Liver (tissue), 9 donors: ENCODE results near the gene FRS2. TPM values are rescaled to one million over a fixed set of nuclear protein-coding genes. Genes with fewer than 3 reads are reported as not detected.

Source experiments
- DNase-seq: peaks from one replicate; pipeline ENCODE4 v3.0.0-alpha.2; 2017; ENCODE audit warnings: low spot score
- H3K27ac ChIP-seq, 2 donors: one replicate each; pipeline ENCODE4 v1.7.0; 2013; ENCODE audit warnings: inconsistent platforms in 2 of 2, low read length in 2 of 2, control low read depth in 1 of 2, low read depth in 1 of 2, mild to moderate bottlenecking in 1 of 2
- H3K27me3 ChIP-seq, 4 donors: one replicate each; pipeline versions ENCODE4 v1.6.1 to v1.7.0; 2013; ENCODE audit warnings: low read length in 3 of 4, inconsistent platforms in 1 of 4, mild to moderate bottlenecking in 1 of 4, moderate library complexity in 1 of 4; ENCODE audit not compliant: control insufficient read depth in 4 of 4, insufficient read depth in 4 of 4
- H3K36me3 ChIP-seq, 4 donors: one replicate each; pipeline versions ENCODE4 v1.6.1 to v1.7.0; 2013; ENCODE audit warnings: low read length in 3 of 4, mild to moderate bottlenecking in 3 of 4, low read depth in 1 of 4, moderate library complexity in 1 of 4; ENCODE audit not compliant: control insufficient read depth in 4 of 4, insufficient read depth in 3 of 4
- H3K4me1 ChIP-seq, 4 donors: one replicate each; pipeline versions ENCODE4 v1.6.1 to v1.7.0; 2013; ENCODE audit warnings: low read length in 3 of 4, mild to moderate bottlenecking in 3 of 4, moderate library complexity in 1 of 4; ENCODE audit not compliant: control insufficient read depth in 4 of 4, insufficient read depth in 4 of 4
- H3K4me3 ChIP-seq, 3 donors: one replicate each; pipeline versions ENCODE4 v1.6.1 to v1.7.0; 2013; ENCODE audit warnings: low read length in 3 of 3, control low read depth in 1 of 3, low read depth in 1 of 3, mild to moderate bottlenecking in 1 of 3
- H3K9ac ChIP-seq, 2 donors: one replicate each; pipeline ENCODE4 v1.7.0; 2013; ENCODE audit warnings: low read length in 2 of 2, mild to moderate bottlenecking in 2 of 2, moderate library complexity in 2 of 2, control low read depth in 1 of 2, low read depth in 1 of 2
- H3K9me3 ChIP-seq, 4 donors: one replicate each; pipeline versions ENCODE4 v1.6.1 to v1.7.0; 2013; ENCODE audit warnings: low read length in 3 of 4; ENCODE audit not compliant: control insufficient read depth in 4 of 4
- EGR1 ChIP-seq, 2 donors: IDR thresholded peaks; 2 replicates each; pipeline ENCODE4 v1.6.1; 2016 to 2018; ENCODE audit warnings: antibody characterized with exemption in 2 of 2, low read depth in 2 of 2
- FOXA1 ChIP-seq: IDR thresholded peaks from 2 replicates; pipeline ENCODE4 v1.6.1; 2016; ENCODE audit warnings: antibody characterized with exemption
- FOXA2 ChIP-seq: IDR thresholded peaks from 2 replicates; pipeline ENCODE4 v1.6.1; 2016; ENCODE audit warnings: antibody characterized with exemption
- GABPA ChIP-seq, 2 donors: IDR thresholded peaks in 1 of 2; conservative IDR thresholded peaks in 1 of 2; 2 replicates each; pipeline ENCODE4 v1.6.1; 2016; ENCODE audit warnings: antibody characterized with exemption in 2 of 2, mild to moderate bottlenecking in 1 of 2, moderate library complexity in 1 of 2
- HNF4A ChIP-seq, 2 donors: conservative IDR thresholded peaks; 2 replicates each; pipeline ENCODE4 v1.6.1; 2016; ENCODE audit warnings: antibody characterized with exemption in 2 of 2, mild to moderate bottlenecking in 2 of 2
- HNF4G ChIP-seq: IDR thresholded peaks from 2 replicates; pipeline ENCODE4 v1.6.1; 2016; ENCODE audit warnings: antibody characterized with exemption
- JUND ChIP-seq, 2 donors: IDR thresholded peaks; 2 replicates each; pipeline ENCODE4 v1.6.1; 2016; ENCODE audit warnings: antibody characterized with exemption in 2 of 2
- MAX ChIP-seq: IDR thresholded peaks from 2 replicates; pipeline ENCODE4 v1.6.1; 2016; ENCODE audit warnings: antibody characterized with exemption
- NR2F2 ChIP-seq: IDR thresholded peaks from 2 replicates; pipeline ENCODE4 v1.6.1; 2016; ENCODE audit warnings: antibody characterized with exemption
- RAD21 ChIP-seq, 2 donors: IDR thresholded peaks; 2 replicates each; pipeline ENCODE4 v1.6.1; 2016; ENCODE audit warnings: antibody characterized with exemption in 2 of 2, mild to moderate bottlenecking in 2 of 2
- REST ChIP-seq: IDR thresholded peaks from 2 replicates; pipeline ENCODE4 v1.6.1; 2016; ENCODE audit warnings: antibody characterized with exemption, mild to moderate bottlenecking
- RXRA ChIP-seq, 2 donors: IDR thresholded peaks; 2 replicates each; pipeline ENCODE4 v1.6.1; 2017 to 2018; ENCODE audit warnings: antibody characterized with exemption in 2 of 2, mild to moderate bottlenecking in 1 of 2
- SP1 ChIP-seq: IDR thresholded peaks from 2 replicates; pipeline ENCODE4 v1.6.1; 2018; ENCODE audit warnings: antibody characterized with exemption, mild to moderate bottlenecking
- TAF1 ChIP-seq: conservative IDR thresholded peaks from 2 replicates; pipeline ENCODE4 v1.6.1; 2016; ENCODE audit warnings: antibody characterized with exemption, mild to moderate bottlenecking
- YY1 ChIP-seq: IDR thresholded peaks from 2 replicates; pipeline ENCODE4 v1.6.1; 2016; ENCODE audit warnings: antibody characterized with exemption, mild to moderate bottlenecking
- ZBTB33 ChIP-seq: IDR thresholded peaks from 2 replicates; pipeline ENCODE4 v1.6.1; 2016; ENCODE audit warnings: antibody characterized with exemption
- WGBS: extraction: QIAGEN DNeasy Blood & Tissue Kit; methylation state at CpG from one replicate; pipeline ENCODE4 v1.1.7; 2013; 5-methylcytosine and 5-hydroxymethylcytosine counted together
- polyA plus RNA-seq, 2 donors: library from polyadenylated mRNA; stranded (reverse) in 1 of 2; unstranded in 1 of 2; fragments of 200-250 nt in 1 of 2; fragments of >200 nt in 1 of 2; fragmentation: Nextera tagmentation in 1 of 2; extraction: Ambion mirVana in 1 of 2; gene quantifications; one replicate each; pipeline versions ENCODE4 v1.2.1 to v1.2.3, GENCODE V29; 2013 to 2015
- total RNA-seq, 2 donors: library from RNA; depleted of rRNA; stranded (reverse); fragments of >200 nt; gene quantifications; one replicate each; pipeline ENCODE4 v1.2.3, GENCODE V29; 2014
- TF ChIP-seq, protein P1 (sequence below): fragments of 150-350 bp; IDR thresholded peaks from 2 replicates; pipeline ENCODE4 v1.5.1; 2017; ENCODE audit warnings: improper control_type of control experiment, low read depth, low read length; ENCODE audit not compliant: missing input control
- TF ChIP-seq, protein P2 (sequence below): IDR thresholded peaks from 2 replicates; pipeline ENCODE4 v1.6.1; 2016; ENCODE audit warnings: antibody characterized with exemption
- donor health status: healthy.
- donor health status: healthy.
- donor health status: healthy.
- donor health status: healthy.
- donor health status: healthy.

FRS2 gene
- total and polyA plus RNA-seq, 4 donors = 7.0 to 24.0 (median 21.9) TPM

DNA sequence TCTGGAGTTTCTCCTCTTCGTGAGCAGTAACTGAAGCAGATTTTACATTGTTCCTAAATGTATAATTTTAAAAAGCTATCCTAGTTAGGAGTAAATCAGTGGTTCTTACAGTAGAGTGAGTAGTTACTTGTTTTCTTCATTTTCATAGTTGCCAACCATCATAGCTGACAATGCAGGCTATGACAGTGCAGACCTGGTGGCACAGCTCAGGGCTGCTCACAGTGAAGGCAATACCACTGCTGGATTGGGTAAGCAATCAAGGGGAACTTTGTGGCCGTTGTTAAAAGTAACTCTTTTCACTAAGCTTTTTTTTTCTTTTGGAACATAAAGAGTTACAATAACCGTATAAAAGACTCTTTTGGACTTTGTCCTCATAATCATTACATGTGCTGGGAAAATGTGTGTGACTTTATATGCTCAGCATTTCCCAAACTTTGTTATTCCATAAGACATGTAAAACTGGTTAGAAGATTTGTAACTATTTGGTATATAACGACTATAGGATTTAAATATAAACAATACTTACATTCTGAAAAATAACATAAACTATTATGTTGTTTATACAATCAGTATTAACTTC, 128.1 kb downstream of the FRS2 start:
- TF ChIP-seq, protein P1, sequence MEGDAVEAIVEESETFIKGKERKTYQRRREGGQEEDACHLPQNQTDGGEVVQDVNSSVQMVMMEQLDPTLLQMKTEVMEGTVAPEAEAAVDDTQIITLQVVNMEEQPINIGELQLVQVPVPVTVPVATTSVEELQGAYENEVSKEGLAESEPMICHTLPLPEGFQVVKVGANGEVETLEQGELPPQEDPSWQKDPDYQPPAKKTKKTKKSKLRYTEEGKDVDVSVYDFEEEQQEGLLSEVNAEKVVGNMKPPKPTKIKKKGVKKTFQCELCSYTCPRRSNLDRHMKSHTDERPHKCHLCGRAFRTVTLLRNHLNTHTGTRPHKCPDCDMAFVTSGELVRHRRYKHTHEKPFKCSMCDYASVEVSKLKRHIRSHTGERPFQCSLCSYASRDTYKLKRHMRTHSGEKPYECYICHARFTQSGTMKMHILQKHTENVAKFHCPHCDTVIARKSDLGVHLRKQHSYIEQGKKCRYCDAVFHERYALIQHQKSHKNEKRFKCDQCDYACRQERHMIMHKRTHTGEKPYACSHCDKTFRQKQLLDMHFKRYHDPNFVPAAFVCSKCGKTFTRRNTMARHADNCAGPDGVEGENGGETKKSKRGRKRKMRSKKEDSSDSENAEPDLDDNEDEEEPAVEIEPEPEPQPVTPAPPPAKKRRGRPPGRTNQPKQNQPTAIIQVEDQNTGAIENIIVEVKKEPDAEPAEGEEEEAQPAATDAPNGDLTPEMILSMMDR = no peak
- TF ChIP-seq RXRA (IDR thresholded peaks at IDR 0.05) = no peak
- TF ChIP-seq MAX = no peak
- TF ChIP-seq FOXA2 = no peak
- TF ChIP-seq FOXA1 = no peak
- TF ChIP-seq HNF4G = peak; percentile 20
- no peak for TF ChIP-seq EGR1 (IDR thresholded peaks at IDR 0.05; ENCODE audit: low read depth in 2 of 2)
- TF ChIP-seq RAD21 (IDR thresholded peaks at IDR 0.05) = no peak
- TF ChIP-seq HNF4A (conservative IDR thresholded peaks at IDR 0.05) = peak; percentile 35 to 63
- TF ChIP-seq, protein P2, sequence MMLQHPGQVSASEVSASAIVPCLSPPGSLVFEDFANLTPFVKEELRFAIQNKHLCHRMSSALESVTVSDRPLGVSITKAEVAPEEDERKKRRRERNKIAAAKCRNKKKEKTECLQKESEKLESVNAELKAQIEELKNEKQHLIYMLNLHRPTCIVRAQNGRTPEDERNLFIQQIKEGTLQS = no peak
- TF ChIP-seq NR2F2 = no peak
- TF ChIP-seq SP1 = peak; percentile 15
- no peak for TF ChIP-seq ZBTB33
- no peak for TF ChIP-seq JUND (IDR thresholded peaks at IDR 0.05)
- no peak for TF ChIP-seq REST
- no peak for TF ChIP-seq TAF1
- no peak for TF ChIP-seq GABPA (IDR thresholded peaks at IDR 0.05 in 1 of 2, conservative IDR thresholded peaks at IDR 0.05 in 1 of 2)
- TF ChIP-seq YY1 = no peak
- H3K27me3 ChIP-seq = no peaks in the 10 kb centered on the region
- WGBS = 59% methylated on average over 4 of the region's 4 CpGs
- no peak for DNase-seq
- H3K9ac ChIP-seq = no peak overlapping the region
- peaks cover 18 to 81% (median 73%) of the 10 kb centered on the region in 4 donors for H3K36me3 ChIP-seq
- no peak overlapping the region for H3K4me3 ChIP-seq
- H3K4me1 ChIP-seq = peaks cover 0 to 5% (median 1%) of the 10 kb centered on the region in 4 donors
- no peaks in the 10 kb centered on the region for H3K9me3 ChIP-seq
- no peak overlapping the region for H3K27ac ChIP-seq
